HG03378 (cell line): Measurements from ENCODE around the gene AKTIP.

Experiments used
- ATAC-seq: cut with Tn5 transposase; IDR thresholded peaks from one replicate; pipeline ENCODE4 v1.9.1; 2021; ENCODE audit warnings: mild to moderate bottlenecking, moderate library complexity; ENCODE audit not compliant: unreplicated experiment

Gene AKTIP

GRCh38 chr16:53482123-53482522 is 20.9 kb downstream of the AKTIP start:
- no peak for ATAC-seq

- no peak for ATAC-seq
Measured at GRCh38 chr16:53480394-53480793, 22.6 kb downstream of the AKTIP start.

DNA sequence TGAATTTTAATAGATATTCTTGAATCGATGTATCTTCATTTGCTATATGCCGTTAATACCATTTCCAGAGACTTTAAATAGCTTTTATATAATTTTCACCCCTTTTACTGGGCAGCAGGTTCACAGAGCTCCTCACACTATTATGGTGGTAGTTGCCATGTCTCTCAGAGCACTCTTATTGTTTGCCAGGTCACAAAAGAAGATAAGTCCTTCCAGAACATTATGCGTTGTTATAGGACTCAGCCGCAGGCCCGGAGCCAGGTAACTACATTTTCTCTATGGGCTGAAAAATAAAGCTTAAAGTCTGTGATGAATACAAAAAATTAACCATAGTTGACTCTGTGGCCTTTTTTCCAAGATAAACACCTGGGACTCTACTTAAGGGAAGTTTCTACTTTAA is 24.0 kb downstream of the AKTIP start:
- no peak for ATAC-seq

- no peak for ATAC-seq
Measured at GRCh38 chr16:53476867-53477266, 26.1 kb downstream of the AKTIP start.

GRCh38 chr16:53465606-53466280 is 37.3 kb downstream of the AKTIP start:
- ATAC-seq = no peak

DNA sequence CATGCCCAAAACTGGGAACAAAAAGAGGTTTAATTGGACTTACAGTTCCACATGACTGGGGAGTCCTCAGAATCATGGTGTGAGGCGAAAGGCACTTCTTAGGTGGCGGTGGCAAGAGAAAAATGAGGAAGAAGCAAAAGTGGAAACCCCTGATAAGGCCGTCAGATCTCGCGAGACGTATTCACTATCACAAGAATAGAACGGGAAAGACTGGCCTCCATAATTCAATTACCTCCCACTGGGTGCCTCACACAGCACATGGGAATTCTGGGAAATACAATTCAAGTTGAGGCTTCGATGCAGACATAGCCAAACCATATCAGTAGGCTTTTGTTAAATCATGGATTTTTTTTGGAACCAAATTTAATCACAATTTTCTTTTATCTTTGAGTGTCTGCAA is 44.4 kb downstream of the AKTIP start:
- ATAC-seq = no peak

- peak; percentile 100 for ATAC-seq
Measured at GRCh38 chr16:53457670-53458069, 45.3 kb downstream of the AKTIP start.

DNA sequence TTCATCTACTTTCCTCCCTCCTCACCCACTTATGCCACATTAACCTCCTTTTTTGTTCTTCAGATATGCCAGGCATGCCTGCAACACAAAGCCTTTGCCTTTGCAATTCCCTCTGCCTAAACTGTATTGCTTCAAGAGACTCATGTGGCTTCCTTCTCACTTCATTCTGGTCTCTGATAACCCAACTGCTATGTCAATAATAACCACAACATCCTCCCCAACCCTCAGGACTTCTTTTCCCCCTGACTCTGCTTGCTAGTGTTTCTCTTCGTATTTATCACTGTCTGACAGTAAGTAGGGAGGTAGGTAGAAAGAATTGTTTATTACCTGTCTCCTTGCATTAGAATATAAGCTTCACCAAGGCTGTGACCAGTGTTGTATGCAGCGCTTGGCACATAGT is 46.4 kb downstream of the AKTIP start:
- ATAC-seq = no peak

GRCh38 chr16:53453928-53454327 is 49.1 kb downstream of the AKTIP start:
- no peak for ATAC-seq

DNA sequence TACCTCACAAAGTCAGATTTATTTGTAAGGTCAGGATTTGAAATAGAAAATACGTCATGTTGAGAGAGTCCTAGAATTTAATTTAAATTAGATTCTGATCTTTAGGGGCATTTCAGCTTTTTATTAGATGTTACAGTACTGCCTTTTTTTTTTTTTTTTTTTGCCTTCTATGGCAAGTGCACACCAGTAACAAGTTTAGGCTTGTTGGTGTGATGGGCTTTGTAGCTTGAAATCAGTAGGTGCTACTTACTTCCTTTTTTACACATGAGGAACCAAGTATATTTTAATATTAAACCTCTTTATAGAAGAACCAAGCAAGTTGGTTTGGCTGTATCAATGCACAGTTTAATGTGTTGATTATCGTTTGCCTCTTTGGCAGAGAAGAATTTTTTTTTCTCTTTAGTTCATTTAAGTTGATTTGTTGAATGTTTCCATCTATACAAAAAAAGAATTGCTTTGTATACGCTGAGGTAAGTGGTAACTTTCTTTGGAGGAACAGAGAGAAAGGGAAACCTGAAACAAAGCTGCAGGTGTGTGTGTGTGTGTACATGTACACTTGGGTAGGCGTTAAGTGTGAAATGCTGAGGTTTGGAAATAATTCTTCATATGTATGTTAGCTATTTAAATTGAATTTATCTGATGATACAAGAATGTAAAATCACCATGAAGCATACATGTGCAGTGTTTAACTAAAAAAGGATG is 53.0 kb downstream of the AKTIP start:
- ATAC-seq = peak; percentile 74

DNA sequence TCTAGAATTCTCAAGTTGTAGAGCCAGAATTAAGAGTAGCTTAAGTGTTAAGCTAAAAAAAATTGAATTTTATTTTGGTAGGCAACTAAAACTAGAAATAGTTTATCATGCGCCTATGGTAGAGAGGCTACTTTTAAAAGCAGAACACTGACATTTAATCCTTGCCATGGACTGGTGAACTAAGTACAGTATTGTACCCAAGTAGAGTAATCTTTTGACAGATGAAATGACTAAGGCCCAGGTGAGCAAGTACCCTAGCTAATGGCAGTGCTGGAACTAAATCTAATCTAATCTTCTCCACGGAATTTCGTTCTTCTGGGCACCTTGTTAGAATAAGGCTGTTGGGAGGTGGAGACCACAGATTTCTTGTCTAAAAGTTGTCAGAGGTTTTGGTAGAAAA is 56.9 kb downstream of the AKTIP start:
- no peak for ATAC-seq

DNA sequence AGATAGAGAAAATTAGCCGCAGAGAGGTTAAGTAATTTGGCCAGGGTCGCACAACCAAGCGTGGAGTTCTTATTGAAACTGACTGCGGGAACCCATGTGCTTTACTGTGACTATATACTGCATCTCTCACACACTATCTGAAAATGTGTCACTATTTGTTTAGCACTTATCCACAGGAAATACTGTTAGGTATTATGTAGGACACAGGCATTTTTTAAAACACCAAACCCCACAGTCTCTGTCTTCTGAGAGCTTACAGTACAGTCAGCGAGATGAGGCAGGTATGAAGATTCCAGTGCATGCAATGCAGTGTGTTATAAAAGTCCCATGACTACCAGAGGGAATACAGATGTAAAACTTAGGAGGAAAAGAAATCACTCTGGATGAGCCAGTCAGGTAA is 57.5 kb downstream of the AKTIP start:
- no peak for ATAC-seq
